Stimulated activated CD4-positive, alpha-beta T cell treated with anti-CD3 and anti-CD28 coated beads, TNF-alpha, amount 100 ng/mL, for 1 hour (primary cell): ENCODE results near the gene MAN1A1.
"Not testable (repeated sequence)": the region's sequence is repeated elsewhere in the genome, so short reads cannot be mapped to it uniquely, and the experiment has no call there.

Source experiments
- DNase-seq, 3 donors: peaks; one replicate each; pipeline ENCODE4 v3.0.0-alpha.2; 2020; ENCODE audit warnings: low read depth in 3 of 3, low spot score in 1 of 3

Gene MAN1A1

DNA sequence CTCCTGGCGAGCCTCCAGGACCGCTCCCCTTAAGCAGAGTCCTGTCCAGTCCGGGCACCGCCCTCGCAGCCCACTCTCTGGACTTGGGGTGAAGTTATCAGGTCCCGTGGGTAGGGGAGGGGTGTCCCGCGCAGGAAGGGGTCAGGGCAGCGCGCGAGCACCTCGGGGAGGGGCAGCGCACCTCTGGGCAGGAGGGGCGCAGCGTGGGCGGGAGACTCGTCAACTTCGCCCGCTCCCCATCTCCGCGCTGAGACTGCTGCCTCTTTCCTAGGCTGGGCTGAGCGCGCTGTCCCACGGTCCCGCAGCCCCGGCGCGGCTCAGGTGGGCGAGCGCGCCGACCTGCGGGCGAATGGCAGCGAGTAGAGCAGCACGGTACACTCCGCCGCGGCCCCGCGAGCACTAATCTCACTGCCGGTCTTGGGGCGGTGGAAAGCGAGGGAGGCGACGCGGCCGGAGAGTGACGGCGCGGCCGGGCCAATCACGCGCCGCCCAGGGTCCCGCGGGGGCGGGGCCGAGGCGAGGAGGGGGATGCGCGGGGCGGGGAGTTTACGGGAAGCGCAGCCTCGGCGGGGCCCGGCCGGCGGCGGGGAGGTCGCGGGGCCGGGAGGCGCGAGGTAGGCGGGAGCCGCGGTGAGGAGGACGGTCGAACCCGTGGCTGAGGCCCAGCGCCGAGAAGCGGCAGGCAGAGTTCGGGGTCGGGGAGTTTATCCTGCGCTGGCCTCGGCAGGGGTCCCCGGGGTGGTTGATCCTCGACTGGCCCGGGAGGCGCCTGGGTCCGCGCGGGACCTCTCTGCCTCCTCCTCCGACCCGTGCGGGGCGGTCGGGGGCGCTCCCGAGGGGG is at the start of gene MAN1A1:
TSS of gene MAN1A1 (minus strand) at position 401 of the 841 bp plus-strand sequence. CDS start 696 bp downstream, outside the sequence.
- peak; percentile 59 to 87 (median 84) for DNase-seq

DNA sequence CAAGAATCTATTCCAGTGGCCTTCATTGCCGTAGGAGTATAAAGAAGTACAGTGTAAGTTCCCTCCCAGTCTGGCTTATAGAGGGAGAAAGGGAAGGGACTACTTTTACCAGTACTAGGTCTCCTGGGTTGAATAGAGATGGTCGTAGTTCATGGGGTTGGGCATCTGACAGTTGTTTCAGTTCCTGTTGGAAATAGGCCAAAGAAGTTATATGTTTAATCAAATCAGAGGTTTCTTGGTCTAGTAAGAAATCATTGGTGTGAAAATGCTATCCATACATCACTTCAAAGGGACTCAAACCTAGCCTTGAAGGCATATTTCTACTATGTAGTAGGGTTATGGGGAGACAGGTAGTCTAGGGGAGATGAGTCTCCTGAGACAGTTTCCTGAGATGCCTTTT is 45.6 kb upstream of the MAN1A1 start:
- DNase-seq = no peak

DNA sequence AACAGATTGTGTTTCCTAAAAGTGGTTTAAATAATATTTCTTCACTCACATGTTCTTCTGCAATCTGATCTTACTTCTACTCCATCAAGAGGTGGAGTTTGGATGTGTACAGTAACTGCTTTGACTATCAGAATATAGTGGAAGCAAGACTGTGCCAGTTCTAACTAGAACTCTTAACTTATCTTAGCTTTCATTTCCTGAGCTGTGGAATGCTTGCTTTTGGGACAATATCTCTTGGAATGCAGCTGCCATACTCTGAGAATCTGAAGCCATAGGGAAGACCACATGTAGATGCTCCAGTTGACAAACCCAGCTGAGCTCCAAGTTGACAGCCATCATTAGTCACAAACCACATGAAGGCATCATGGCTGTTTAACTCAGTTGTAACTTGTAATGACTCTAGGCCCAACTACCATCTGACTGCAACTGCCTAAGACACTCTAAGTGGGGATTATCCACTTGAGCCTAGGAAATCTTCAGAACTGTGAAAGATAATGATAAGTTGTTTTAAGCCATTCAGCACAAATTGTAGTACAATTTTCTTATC is 40.8 kb upstream of the MAN1A1 start:
- no peak for DNase-seq

- no peak for DNase-seq
Observed at GRCh38 chr6:119385994-119386393, 36.4 kb upstream of the MAN1A1 start.

GRCh38 chr6:119384444-119384843 is 34.9 kb upstream of the MAN1A1 start:
- no peak for DNase-seq

GRCh38 chr6:119379809-119380208 is 30.2 kb upstream of the MAN1A1 start:
- DNase-seq = no peak

DNA sequence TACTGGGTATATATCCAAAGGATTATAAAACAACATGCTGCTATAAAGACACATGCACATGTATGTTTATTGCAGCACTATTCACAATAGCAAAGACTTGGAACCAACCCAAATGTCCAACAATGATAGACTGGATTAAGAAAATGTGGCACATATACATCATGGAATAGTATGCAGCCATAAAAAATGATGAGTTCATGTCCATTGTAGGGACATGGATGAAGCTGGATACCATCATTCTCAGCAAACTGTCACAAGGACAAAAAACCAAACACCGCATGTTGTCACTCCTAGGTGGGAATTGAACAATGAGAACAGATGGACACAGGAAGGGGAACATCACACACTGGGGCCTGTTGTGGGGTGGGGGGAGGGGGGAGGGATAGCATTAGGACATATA is 27.5 kb upstream of the MAN1A1 start:
- not testable (repeated sequence) for DNase-seq

DNA sequence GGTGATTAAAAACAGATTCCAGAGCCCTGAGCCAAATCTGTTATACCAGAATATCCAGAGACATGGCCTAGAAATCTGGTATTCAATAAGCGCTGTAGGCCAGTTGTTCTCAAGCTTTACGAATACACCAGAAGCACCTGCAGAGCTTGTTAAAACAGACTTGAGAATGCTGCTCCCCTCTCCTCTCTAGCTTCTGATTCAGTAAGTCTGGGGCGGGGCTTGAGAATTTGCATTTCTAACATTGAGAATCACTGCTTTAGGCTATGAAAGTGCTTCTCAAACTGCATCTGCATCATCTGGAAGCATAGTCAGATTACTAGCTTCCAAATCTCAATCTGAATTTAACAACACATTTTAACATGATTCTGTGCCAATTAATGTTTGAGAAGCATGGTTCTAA is 20.5 kb upstream of the MAN1A1 start:
- no peak for DNase-seq

DNA sequence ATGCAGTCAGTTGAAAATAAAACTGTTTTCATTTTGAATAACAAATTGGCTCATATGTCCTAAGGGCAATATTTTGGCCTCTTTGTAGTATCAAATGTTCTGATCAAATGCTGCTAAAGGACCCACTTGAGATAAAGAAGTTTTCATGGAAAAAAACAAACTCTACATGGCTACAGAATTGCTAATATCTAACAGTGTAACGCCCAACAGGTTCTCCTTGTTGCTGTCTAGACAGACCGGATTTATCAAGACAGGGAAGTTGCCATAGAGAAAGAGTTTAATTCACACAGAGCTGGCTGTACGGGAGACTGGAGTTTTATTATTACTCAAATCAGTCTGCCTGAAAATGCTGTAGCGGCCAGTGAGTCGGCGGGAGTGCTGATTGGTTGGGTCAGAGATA is 19.4 kb upstream of the MAN1A1 start:
- no peak for DNase-seq

DNA sequence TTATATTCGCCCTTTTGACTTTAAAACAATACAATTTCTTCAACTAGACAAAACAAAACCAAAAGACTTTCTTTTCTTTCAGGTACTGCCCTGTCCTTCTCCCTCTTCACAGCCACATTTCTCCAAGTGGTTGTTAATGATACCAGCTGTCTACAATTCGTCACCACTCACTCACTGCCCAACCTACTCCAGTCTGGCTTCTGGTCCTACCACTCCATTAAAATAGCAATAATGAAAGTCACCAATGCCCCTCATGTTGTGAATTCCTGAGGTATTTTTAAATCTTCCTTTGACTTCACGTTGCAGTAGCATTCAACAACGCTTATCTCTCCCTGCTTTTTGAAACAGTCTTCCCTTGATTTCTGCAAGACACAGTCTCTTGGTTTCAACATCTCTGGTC is 11.6 kb upstream of the MAN1A1 start:
- no peak for DNase-seq

DNA sequence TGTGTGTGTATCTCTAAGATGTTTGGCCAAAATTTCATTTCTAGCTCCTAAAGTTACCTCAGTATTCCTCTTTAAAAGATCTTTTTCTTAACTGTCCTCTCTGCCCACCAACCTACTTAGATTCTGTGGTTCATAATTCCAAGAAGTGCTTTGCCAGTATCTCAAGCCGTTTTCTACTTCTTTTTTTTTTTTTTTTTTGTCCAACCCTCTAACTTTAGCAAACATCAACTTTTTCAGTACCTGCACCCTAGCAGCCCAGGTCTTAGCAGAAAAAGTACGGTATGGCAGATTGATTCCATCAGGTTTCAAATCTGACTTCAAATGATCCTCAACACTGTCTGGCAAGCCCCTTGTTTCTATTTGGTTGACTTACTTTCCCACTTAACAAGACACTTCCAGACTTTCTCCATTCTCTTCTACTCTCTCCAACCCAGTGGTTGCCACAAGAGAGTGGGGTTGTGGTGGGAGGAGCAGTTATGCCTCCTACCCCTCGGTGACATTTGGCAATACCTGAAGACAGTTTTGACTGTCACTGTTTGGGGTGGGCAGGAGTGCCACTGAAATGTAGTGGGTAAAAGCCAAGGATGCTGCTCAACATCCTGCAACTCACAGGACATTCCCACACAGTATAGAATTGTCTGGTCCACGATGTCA is 10.8 kb upstream of the MAN1A1 start:
- no peak for DNase-seq

GRCh38 chr6:119355890-119356289 is 6.3 kb upstream of the MAN1A1 start:
- no peak for DNase-seq

GRCh38 chr6:119355157-119355556 is 5.6 kb upstream of the MAN1A1 start:
- no peak for DNase-seq

DNA sequence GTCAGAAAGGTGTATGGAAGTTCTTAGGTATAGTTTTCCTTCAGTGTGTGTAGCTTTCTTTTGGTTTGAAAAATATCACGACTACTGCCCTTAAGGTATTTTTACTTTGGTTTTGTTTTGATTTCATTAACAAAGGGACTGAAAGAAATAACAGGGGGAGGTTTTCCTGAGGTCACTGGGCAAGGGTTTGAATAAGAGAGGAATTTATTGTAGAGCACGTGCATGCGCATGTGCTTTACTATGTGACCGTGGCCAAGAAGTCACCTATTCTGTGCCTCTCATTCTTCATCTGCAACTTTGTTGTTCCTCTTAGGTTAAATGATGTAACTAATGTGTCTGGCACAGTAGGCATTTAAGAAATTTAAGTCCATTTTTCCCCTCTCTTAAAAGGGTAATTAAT is 4.1 kb upstream of the MAN1A1 start:
- DNase-seq = no peak

DNA sequence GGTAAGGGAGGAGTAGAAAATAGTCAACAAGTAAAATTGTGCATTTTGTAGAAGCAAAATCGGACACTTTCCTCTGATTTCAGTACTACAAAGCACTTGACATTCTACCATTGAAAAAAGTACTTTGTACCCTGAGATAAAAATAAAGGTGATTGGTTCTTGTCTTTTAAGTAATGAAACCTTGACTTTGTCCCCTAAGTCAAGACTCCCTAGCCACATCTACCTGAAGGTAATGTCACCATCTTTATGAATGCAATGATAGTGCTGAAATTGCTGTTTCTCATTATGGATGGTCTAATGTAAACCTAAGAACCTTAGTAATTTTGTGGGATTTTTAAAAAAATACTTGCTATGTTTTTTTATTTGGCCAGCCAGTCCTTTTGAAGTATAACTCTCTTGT is 2.4 kb upstream of the MAN1A1 start:
- DNase-seq = no peak

- DNase-seq = no peak
Observed at GRCh38 chr6:119350952-119351372, 1.4 kb upstream of the MAN1A1 start.

GRCh38 chr6:119350202-119350951 is 816 bp upstream of the MAN1A1 start:
- DNase-seq = peak in 1 of 3 donors; percentile 41

GRCh38 chr6:119348748-119349360 is 707 bp downstream of the MAN1A1 start:
- peak in 1 of 3 donors; percentile 20 for DNase-seq

DNA sequence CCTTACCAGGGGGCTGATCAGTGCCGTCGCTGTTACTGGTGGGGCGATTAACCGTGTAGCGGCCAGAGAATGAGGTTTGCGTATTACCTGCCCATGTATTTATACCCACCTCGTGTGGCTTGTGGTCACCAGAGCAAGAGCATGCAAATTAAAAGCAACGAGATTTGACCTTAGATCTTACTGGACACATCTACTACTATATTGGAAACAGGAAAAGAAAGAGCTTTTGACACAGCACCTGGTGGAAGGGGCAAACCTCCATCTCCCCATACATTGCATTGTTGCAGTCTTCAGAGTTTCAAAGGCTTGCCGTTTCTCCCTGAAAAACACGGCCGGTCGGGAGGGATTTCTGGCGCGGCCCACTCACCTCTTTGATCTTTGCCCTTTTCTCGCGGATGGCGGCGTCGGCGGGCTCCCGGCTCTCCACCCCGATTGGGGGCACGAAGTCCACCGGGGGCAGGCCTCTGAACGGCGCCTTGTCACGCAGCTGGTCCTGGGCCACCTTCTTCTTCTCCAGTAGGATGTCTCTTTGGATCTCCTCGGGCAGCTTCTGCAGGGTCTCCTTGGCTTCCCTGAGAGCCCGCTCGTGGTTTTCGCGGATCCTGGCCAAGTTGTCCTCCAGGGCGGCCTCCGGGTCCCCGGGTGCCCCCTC is 1.3 kb downstream of the MAN1A1 start:
- no peak for DNase-seq

GRCh38 chr6:119347466-119348095 is 2.0 kb downstream of the MAN1A1 start:
- DNase-seq = no peak
